Hematopoietic multipotent progenitor cell treated with erythropoietin and hydrocortisone succinate and interleukin-3 and kit ligand, for 6 days (in vitro differentiated cells): ENCODE measurements around the gene BEAN1.

Source experiments
- DNase-seq: peaks from one replicate; pipeline ENCODE4 v3.0.0-alpha.2; 2015

The BEAN1 gene

GRCh38 chr16:66524601-66525164 lies 97.6 kb downstream of the BEAN1 start:
- peak; percentile 90 for DNase-seq

DNA sequence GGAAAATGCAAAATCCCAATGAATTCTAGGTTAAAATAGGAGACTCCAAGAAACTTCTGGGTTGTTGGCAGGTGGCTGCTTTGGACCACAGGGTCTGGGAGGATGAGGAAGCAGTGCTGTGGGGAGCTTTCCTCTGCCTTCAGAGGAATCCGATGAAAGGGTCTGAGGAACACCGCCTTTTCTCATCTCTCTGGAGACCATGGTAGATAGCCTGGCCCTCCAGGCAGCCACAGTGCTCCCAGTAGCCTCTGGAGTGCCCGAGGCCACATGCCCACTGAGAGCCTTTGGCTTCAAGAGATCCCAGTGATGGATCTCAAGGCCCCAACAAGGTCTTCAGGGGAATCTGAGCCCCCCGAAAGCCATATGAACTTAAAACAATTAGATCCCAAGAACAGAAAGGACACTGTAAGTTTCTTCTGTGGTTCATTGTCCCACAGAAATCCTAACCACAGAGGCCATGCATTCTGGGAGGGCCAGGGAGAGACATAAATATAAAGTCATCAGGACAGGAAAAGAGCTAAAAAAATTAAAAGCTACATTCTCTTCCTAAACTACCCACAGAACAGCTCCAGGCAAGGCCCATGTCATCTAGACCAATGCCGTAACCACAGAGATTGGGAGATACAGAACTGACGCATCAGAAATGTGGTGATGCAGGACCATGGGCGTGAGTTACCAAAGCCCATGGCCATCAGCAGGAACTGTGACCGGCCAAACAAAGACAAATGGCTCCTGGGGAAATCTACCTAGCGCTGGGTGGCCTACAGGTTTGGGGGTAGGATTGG lies 98.5 kb downstream of the BEAN1 start:
- DNase-seq, result peak; percentile 90

DNA sequence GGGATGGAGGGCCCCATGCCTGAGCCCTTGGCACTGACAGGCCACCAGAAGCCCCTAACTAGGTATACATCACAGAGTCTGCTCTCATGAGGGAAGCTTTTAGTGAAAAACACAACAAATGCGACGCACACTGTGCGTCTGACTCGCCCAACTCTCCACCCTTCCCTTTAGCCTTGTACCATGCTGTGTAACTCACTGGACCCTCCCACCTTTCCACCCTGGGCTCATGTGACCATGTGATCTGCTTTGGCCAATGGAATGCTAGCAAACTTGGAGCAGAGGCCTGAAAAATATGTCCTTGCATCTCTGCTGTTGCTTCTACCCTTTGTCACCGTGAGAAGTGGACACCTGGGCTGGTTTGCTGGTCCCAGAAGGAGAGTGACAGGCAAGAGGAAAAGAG lies 101.2 kb downstream of the BEAN1 start:
- no peak for DNase-seq

- no peak for DNase-seq
These were observed 102.4 kb downstream of the BEAN1 start for GRCh38 chr16:66529475-66529874.
